Measurements from ENCODE around the gene TTC22.

The TTC22 gene

DNA sequence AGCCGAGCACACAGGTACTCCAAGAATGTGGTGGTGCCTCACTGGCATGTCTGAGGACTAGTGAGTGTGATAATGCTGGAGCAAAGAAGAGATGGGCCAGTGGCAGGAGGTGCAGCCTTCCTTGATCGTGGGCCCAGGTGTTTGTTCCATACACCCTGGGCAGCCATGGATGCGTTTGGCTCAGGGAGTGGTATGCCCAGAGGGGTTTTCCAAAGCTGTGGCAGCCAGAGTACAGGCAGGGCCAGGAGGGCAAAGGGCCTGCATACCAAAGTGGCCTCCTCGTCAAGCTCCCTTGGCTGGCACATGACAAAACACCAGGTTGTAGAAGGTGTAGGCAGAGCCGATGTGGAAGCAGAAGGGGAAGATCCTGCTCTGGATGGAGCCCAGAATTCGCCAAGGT, 55.8 kb downstream of the TTC22 start:
- no peak for DNase-seq

DNA sequence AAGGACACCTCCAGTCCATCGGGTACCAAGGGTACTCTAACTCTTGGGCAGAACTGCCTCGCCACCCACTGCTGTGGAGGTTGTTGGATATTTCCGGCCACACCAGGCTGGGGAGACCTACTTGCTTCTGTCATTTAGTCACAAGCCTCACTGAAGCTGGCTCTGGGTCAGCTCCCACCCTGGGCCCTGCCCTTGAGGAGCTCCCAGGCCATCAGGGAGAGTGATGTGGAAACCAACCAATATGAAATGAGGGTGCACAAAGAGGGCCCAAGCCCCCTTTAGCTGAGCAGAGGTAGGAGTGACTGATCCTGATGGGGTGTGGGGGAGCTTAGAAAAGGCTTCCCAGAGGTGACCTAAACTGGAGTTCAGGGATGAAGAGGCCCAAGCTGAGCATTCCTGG, 56.4 kb downstream of the TTC22 start:
- DNase-seq = no peak

DNA sequence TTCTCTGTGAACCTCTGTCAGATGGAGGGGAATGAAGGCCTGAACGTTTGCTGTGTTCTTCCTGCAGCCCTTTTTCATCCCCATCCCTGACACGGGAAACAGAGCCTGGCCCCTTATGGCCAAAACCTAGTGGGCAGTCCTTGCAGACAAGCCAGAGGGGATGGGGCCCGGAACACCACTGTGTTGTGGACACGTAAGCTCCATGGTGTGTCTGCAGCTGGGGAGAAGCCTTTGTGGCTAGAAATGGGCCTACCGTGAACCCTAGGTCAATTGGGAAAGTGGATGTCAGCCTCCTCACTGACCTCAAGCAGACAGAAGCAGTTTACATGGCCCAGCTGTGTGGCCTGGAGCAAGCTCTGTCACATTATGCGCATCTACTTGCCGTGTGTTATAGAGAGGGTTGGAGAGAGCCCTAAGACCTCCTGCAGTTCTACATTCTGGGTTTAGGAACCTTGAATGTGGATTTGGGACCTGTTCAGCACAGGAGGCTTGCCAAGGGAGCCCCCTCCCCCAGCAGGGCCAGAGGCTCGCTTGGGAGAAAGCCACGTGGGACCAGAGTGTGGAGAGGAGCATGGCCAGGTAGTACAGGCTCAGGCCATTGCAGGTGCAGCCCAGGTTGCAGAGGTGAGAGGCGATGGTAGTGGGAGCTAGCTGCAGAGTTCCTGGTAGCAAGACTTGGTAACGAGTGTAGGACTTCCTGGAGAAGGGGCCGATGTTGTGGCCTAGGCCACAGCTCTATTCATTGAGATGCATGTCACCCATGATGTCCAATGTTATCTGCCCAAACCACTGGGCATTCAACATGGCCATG, 57.5 kb downstream of the TTC22 start:
- no peak for DNase-seq

DNA sequence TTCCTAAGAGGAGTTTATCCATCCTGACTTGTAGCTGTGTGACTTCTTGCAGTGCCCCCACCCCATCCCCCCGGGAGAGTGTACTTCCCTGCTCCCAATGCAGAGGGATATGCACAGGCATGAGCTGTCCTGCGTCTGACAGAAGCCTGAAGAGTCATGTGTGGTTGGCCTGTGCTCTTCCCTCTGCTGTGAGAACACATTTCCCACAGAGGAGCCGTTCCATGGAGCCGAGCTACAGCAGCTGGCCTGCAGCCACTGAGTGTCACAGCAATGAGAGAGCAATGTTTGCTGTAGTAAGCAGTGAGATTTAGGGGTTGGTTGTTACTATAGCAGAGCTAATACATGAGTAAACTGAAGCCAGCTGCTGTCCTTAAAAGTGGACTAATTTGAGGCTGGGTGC, 58.8 kb downstream of the TTC22 start:
- no peak for DNase-seq

DNA sequence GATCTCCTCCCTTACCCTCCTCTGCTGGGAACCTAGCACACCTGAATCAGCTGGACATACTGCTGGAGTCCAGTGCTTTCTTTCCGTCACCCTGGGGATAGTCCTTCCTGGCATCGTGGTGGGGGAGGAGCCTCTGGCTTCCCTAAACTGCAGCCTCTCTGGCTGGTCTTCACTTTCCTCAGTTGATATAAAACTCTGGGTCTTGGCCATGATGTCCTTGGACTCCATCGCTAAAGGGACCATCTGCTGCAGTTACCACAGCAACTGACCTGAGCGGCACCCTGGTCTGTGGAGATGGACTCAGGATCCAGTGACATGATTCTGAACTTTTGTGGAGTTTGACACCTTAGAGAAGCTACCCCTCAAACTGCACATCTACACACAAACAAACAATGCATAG, 59.6 kb downstream of the TTC22 start:
- DNase-seq = no peak

DNA sequence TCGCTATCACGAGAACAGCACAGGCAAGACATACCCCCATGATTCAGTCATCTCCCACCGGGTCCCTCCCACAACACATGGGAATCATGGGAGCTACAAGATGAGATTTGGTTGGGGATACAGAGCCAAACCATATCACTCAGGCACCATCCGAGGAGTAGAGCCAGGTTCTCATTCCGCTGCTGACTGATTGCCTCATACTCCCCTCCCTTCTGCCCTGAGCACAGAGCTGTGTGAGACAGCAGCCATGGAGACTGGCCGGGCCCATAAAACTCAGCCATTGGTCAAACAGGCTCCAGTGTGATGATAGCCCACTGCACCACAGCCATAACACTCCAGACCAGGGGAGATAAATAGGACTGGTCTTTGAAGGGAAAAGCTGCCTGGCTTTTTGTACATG, 62.9 kb downstream of the TTC22 start:
- no peak for DNase-seq

DNA sequence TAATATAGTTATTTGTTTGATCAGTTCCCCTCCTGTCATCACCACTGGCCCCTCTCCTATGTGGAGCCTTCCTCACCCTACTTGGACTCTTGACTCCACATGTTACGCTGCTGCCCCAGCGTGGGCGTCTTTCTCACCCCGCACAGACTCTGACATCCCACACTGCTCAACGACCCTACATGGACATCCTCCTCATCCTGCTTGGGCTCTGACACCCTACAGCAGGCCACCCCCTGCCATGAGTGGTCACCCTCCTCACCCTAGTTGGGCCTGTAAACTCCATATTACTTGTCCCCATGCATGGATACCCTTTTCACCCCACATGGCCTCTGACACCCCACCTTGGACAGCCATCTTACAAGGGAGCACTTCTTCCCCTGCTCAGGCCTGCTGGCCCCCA, 64.4 kb downstream of the TTC22 start:
- no peak for DNase-seq

All from eye (tissue), 1 donor.